CD4-positive, alpha-beta T cell (primary cell): ENCODE measurements around the gene HES4. TPM values are rescaled to one million over a fixed set of nuclear protein-coding genes. Genes with fewer than 3 reads are reported as not detected.
A peak's percentile ranks its signal among the peaks of the same experiment; 100 is the strongest.

Source experiments
- ATAC-seq: fragments of 200-7000 bp; cut with Tn5 transposase; one replicate; pipeline ENCODE4 v1.10.0; 2022; ENCODE audit warnings: mild to moderate bottlenecking; ENCODE audit not compliant: poor library complexity
- CTCF ChIA-PET: fragments of 350-600 bp; sonication (Branson Sonifier 250); formaldehyde crosslinking; loops from one replicate; lab custom pipeline; 2021; ENCODE audit warnings: antibody characterized with exemption, inconsistent platforms; lab: Charles Lee
- POLR2A ChIA-PET: fragments of 350-600 bp; sonication (Branson Sonifier 250); formaldehyde crosslinking; loops from one replicate; lab custom pipeline; 2021; ENCODE audit warnings: antibody characterized with exemption, inconsistent platforms; lab: Charles Lee
- DNase-seq, 14 experiments: peaks; one replicate each; pipeline ENCODE4 v3.0.0-alpha.2; 2013 to 2020; ENCODE audit warnings: mixed read lengths in 2 of 14
- H3K27ac ChIP-seq, 2 donors: one replicate each; pipeline versions ENCODE4 v1.5.1 to v1.7.0; 2013; ENCODE audit warnings: low read length in 2 of 2, low read depth in 1 of 2, mild to moderate bottlenecking in 1 of 2
- H3K27me3 ChIP-seq, 2 experiments: 1 replicate in 1 of 2; 2 replicates in 1 of 2; pipeline versions ENCODE4 v1.6.1 to v1.7.0; 2013; ENCODE audit warnings: low read length in 2 of 2, control low read depth in 1 of 2, mild to moderate bottlenecking in 1 of 2, moderate library complexity in 1 of 2; ENCODE audit not compliant: insufficient read depth in 2 of 2, control insufficient read depth in 1 of 2
- H3K36me3 ChIP-seq: one replicate; pipeline ENCODE4 v1.6.1; 2013; ENCODE audit warnings: low read length, control low read depth; ENCODE audit not compliant: insufficient read depth
- H3K4me1 ChIP-seq: one replicate; pipeline ENCODE4 v1.6.1; 2013; ENCODE audit warnings: low read length, control low read depth; ENCODE audit not compliant: insufficient read depth
- H3K4me3 ChIP-seq: one replicate; pipeline ENCODE4 v1.5.1; 2013; ENCODE audit warnings: mild to moderate bottlenecking, low read length, moderate library complexity
- H3K9me3 ChIP-seq, 2 experiments: 1 replicate in 1 of 2; 2 replicates in 1 of 2; pipeline versions ENCODE4 v1.6.1 to v1.7.0; 2013; ENCODE audit warnings: low read length in 2 of 2, mild to moderate bottlenecking in 2 of 2, control low read depth in 1 of 2, moderate library complexity in 1 of 2; ENCODE audit not compliant: control insufficient read depth in 1 of 2, insufficient read depth in 1 of 2
- H3K27ac Mint-ChIP-seq: one replicate; pipeline ENCODE4 v1.8.0; 2020; ENCODE audit warnings: mixed read lengths
- H3K27me3 Mint-ChIP-seq: one replicate; pipeline ENCODE4 v1.8.0; 2021; ENCODE audit warnings: mixed read lengths
- H3K36me3 Mint-ChIP-seq: one replicate; pipeline ENCODE4 v1.8.0; 2021; ENCODE audit warnings: low read depth, mixed read lengths
- H3K4me1 Mint-ChIP-seq: one replicate; pipeline ENCODE4 v1.8.0; 2021; ENCODE audit warnings: low read depth, mixed read lengths
- H3K4me3 Mint-ChIP-seq: one replicate; pipeline ENCODE4 v1.8.0; 2020; ENCODE audit warnings: mild to moderate bottlenecking, mixed read lengths
- H3K9me3 Mint-ChIP-seq: one replicate; pipeline ENCODE4 v1.8.0; 2020; ENCODE audit warnings: mixed read lengths
- intact Hi-C, 2 experiments: fragments of 100-400 bp; cut with DNase I in 1 of 2; cut with micrococcal nuclease in 1 of 2; formaldehyde crosslinking; loops; one replicate each; pipeline versions ENCODE4 v1.15.1 to v1.9.0; 2023 to 2025; cut with DNase I, micrococcal nuclease
- total RNA-seq, 174 experiments: library from RNA in 2 of 174; stranded (reverse) in 2 of 174; gene quantifications; one replicate each; pipeline ENCODE4 v1.2.3 and lab custom pipeline; 2021 to 2026
- TF ChIP-seq, protein P1 (sequence below): fragments of 200-600 bp; IDR thresholded peaks from one replicate; pipeline ENCODE4 v1.8.0; 2022; ENCODE audit warnings: antibody characterized with exemption, mild to moderate bottlenecking

HES4 gene
- total RNA-seq, 2 experiments from 2014 or later: 29.0 to 30.9 TPM

GRCh38 chr1:974293-974640 lies 25.6 kb downstream of the HES4 start:
- POLR2A ChIA-PET: no interaction called here
- Mint-ChIP-seq H3K4me3 (no peak overlapping the region), H3K9me3 (no peaks in the 10 kb centered on the region), H3K4me1 (peaks cover 7% of the 10 kb centered on the region), H3K36me3 (no peaks in the 10 kb centered on the region), H3K27me3 (peaks cover 23% of the 10 kb centered on the region), H3K27ac (no peak overlapping the region)
- no peak overlapping the region for H3K27ac ChIP-seq
- H3K4me3 ChIP-seq: no peak overlapping the region
- intact Hi-C loops: no loop called here
- peaks cover 11% of the 10 kb centered on the region for H3K4me1 ChIP-seq
- DNase-seq (peak in 1 of 14 experiments; percentile 21), ATAC-seq (no peak)
- peaks cover 0 to 18% of the 10 kb centered on the region in 2 experiments for H3K9me3 ChIP-seq
- CTCF ChIA-PET: interaction anchor here (0.7 kb wide), 1 partner anchor 70 kb away, joined by 3 read pairs; no protein-coding TSS in a partner anchor
- peaks cover 21 to 28% of the 10 kb centered on the region in 2 experiments for H3K27me3 ChIP-seq
- TF ChIP-seq, protein P1, sequence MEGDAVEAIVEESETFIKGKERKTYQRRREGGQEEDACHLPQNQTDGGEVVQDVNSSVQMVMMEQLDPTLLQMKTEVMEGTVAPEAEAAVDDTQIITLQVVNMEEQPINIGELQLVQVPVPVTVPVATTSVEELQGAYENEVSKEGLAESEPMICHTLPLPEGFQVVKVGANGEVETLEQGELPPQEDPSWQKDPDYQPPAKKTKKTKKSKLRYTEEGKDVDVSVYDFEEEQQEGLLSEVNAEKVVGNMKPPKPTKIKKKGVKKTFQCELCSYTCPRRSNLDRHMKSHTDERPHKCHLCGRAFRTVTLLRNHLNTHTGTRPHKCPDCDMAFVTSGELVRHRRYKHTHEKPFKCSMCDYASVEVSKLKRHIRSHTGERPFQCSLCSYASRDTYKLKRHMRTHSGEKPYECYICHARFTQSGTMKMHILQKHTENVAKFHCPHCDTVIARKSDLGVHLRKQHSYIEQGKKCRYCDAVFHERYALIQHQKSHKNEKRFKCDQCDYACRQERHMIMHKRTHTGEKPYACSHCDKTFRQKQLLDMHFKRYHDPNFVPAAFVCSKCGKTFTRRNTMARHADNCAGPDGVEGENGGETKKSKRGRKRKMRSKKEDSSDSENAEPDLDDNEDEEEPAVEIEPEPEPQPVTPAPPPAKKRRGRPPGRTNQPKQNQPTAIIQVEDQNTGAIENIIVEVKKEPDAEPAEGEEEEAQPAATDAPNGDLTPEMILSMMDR: no peak
- no peaks in the 10 kb centered on the region for H3K36me3 ChIP-seq

- TF ChIP-seq, protein P1: no peak
- Mint-ChIP-seq H3K4me3 (no peak overlapping the region), H3K4me1 (peaks cover 7% of the 10 kb centered on the region), H3K27me3 (peaks cover 28% of the 10 kb centered on the region), H3K27ac (no peak overlapping the region), H3K9me3 (no peaks in the 10 kb centered on the region), H3K36me3 (no peaks in the 10 kb centered on the region)
- ChIA-PET CTCF (no interaction called here), POLR2A (no interaction called here)
- Histone ChIP-seq H3K9me3 (peaks cover 0 to 17% of the 10 kb centered on the region in 2 experiments), H3K4me3 (no peak overlapping the region), H3K36me3 (no peaks in the 10 kb centered on the region), H3K4me1 (peaks cover 11% of the 10 kb centered on the region), H3K27ac (no peak overlapping the region), H3K27me3 (peaks cover 21 to 28% of the 10 kb centered on the region in 2 experiments)
- intact Hi-C loops: no loop called here
- DNase-seq: peak in 1 of 14 experiments; percentile 19
- no peak for ATAC-seq
Measured at GRCh38 chr1:973459-974292, 26.2 kb downstream of the HES4 start.

DNA sequence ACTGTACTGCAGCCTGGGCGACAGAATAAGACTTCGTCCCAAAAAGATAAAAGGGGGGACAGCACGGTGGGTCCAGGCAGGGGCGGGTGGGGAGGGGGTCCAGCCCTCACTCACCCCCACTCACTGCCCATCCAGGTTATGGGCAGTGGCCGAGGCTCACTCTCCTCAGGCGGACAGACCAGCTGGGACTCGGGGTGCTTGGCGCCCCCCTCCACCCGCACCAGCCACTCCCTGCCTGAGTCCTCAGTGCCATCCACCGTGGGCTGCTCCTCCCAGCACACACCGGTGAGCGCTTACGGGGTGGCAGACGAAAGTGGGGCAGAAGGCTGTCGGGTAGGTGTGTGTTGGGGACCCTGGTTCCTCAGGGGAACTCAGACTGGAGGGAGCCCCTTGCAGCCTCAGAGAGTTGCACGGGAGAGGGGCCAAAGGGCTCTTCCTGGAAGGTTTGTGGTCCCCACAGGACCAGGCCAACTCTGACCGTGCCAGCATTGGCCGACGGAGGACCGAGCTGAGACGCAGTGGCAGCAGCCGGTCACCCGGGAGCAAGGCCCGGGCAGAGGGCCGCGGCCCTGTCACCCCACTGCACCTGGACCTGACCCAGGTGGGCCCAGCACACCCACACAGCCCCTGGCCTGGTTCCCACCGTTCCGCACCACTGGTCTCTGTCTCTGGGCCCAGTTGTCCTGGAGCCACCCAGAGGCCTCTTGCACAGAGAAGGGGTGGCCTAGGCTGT lies 27.0 kb downstream of the HES4 start:
- no peak overlapping the region for H3K4me3 Mint-ChIP-seq
- TF ChIP-seq, protein P1: no peak
- ATAC-seq (no peak), DNase-seq (peak in 1 of 14 experiments; percentile 23)
- Histone ChIP-seq H3K27me3 (peaks cover 21 to 28% of the 10 kb centered on the region in 2 experiments), H3K4me1 (peaks cover 11% of the 10 kb centered on the region), H3K27ac (no peak overlapping the region), H3K4me3 (no peak overlapping the region), H3K36me3 (no peaks in the 10 kb centered on the region), H3K9me3 (peaks cover 0 to 15% of the 10 kb centered on the region in 2 experiments)
- intact Hi-C loops: no loop called here
- no peaks in the 10 kb centered on the region for H3K36me3 Mint-ChIP-seq
- peaks cover 30% of the 10 kb centered on the region for H3K27me3 Mint-ChIP-seq
- H3K4me1 Mint-ChIP-seq: peaks cover 7% of the 10 kb centered on the region
- H3K9me3 Mint-ChIP-seq: no peaks in the 10 kb centered on the region
- H3K27ac Mint-ChIP-seq: no peak overlapping the region
- POLR2A ChIA-PET: no interaction called here
- CTCF ChIA-PET: no interaction called here
